GM21737 (cell line): Measurements from ENCODE around the gene CHST10.

Experiments
- ATAC-seq: cut with Tn5 transposase; IDR thresholded peaks from one replicate; pipeline ENCODE4 v1.9.1; 2021; ENCODE audit warnings: mild to moderate bottlenecking, moderate library complexity; ENCODE audit not compliant: unreplicated experiment

Gene CHST10

GRCh38 chr2:100416397-100416934 lies 1.0 kb downstream of the CHST10 start:
- no peak for ATAC-seq

GRCh38 chr2:100413571-100413970 lies 3.9 kb downstream of the CHST10 start:
- no peak for ATAC-seq

GRCh38 chr2:100412881-100413321 lies 4.6 kb downstream of the CHST10 start:
- ATAC-seq: no peak

GRCh38 chr2:100412466-100412865 lies 5.0 kb downstream of the CHST10 start:
- no peak for ATAC-seq

DNA sequence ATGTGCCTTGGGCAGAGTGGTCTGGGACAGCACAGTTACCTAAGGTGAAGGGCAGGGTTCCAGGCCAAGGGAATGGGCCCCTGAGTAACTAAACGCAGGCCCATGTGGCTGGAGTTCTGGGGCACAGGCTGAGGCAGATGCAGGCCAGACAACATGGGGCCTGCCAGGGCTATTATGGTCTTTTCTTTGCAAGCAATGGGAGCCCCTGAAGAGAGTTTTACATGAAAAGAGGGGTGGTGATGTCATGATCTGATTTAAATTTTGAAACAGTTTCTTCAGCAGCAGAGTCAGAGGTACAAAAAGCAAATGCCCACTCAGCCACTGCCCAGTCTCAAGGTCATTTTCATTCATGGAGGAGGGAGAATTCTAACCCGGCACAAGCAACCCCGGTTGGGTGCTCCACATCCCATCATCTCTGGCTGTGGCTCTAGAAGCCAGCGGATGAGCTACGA lies 5.6 kb downstream of the CHST10 start:
- no peak for ATAC-seq

DNA sequence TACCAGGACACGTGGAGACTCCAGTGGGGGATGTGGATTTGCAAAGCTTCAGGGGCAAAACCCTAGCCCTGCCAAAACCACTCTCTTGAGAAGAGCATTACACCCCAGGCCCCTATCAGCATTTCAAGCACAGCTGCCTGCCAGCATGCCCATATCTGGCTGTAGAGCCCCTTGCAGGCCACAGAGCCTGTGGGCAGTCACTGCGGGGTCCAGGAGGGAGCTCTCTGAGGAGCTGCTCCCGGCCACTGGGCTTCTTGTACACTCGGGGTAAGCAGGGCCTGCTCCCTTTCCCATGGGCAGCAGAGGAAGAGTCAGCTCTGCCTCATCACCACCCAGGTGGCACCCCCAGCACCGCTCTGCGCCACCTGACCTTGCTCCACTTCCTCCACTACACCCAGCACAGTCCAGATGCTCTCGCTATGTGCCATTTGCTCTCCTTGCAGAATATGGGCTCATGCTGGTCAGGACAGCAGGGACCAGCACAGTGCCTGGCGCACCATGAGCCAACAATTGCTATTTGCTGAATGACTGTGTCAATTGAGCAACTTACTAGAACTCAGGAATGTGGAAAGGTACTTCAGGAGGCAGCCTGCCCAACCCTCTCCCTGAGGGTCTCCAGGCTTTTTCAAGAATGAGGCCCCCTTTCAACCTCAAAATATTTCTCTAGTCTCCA lies 7.4 kb downstream of the CHST10 start:
- no peak for ATAC-seq

DNA sequence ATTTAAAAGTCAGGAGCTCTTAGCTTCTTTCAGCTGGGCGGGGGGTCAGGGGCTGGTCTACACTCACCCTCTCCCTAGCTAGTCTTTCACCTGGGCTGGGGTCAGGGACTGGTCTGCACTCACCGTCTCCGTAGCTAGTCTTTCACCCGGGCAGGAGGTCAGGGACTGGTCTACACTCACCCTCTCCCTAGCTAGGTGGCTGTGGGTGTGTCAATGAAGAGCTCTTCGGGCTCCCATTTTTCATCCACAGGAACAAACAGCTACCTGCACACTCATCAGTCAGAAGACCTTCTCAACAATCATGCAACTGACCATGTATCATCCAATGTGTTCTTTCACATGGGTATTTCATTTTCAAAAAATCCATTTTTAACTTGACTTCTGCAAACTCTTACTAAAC lies 8.0 kb downstream of the CHST10 start:
- ATAC-seq: no peak

GRCh38 chr2:100408941-100409340 lies 8.5 kb downstream of the CHST10 start:
- no peak for ATAC-seq

- no peak for ATAC-seq
Measured at GRCh38 chr2:100408104-100408503, 9.4 kb downstream of the CHST10 start.

DNA sequence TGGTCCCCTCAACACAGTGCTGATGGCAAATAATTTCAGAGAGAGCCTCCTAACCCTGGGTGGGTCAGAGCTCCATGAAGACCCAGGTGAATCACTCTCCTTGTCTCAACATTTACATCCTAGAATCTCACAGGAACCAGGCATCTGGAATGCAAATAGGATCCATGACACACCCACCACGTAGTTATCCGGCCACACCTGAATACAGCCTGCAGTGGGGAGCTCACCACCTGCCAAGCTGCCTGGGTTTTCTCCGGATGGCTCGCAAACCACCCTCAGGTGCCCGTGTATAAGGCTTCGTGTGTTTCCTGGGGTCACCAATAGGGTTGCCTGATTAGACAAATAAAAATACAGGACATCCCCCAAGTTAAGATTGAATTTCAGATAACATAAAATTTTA lies 9.9 kb downstream of the CHST10 start:
- no peak for ATAC-seq

- ATAC-seq: no peak
Measured at GRCh38 chr2:100407073-100407472, 10.4 kb downstream of the CHST10 start.

DNA sequence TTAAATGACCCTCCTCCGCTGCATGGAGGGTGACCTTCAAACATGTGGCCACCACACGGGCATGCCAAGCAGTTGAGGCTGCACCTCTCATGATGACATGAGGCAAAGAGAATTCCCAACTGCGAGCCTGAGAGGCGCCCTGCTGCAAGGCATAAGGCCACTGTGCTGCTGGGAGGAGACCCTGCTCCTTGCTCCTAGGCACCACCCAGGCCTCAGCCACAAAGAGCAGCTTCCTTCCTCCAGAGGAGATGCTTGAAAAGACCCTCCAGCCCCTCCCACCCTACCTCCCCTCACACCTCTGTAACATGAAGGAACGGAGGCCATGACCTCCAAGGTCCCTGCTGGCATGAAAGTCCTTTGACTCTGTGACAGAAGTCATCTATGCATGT lies 11.4 kb downstream of the CHST10 start:
- ATAC-seq: no peak

DNA sequence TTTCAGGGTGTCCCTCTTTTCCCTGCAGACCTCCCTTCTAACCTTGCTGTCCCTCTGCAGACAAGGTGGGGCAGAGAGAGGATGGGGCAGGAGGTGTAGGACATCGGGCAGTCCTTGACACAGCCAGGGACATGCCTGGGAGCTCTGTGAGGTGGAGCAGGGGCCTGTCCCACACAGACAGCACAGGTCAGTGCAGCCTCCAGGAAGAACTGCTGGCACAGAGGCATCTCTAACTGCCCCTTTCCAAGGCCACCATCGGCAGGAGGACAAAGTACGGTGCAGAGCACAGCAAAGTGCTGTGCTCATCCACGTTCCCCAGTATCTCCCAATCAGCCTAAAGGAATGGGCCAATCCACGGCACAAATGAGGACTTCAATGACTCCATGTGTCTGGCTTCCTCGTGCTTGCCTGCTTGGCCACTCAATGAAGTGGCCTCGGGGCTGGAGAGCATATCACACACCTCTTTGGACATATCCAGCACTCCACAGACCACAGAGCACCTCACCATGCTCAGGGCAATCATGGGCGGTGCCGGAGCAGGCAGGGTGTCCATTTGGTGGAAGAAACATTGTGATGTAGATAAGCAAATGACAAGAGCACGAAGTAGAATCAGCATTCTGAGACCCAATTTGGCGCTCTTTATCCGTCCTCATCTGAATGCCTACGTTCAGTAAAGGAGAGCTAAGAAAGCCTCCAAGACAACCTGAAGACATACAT lies 11.9 kb downstream of the CHST10 start:
- ATAC-seq: no peak

GRCh38 chr2:100404411-100404810 lies 13.1 kb downstream of the CHST10 start:
- ATAC-seq: no peak

DNA sequence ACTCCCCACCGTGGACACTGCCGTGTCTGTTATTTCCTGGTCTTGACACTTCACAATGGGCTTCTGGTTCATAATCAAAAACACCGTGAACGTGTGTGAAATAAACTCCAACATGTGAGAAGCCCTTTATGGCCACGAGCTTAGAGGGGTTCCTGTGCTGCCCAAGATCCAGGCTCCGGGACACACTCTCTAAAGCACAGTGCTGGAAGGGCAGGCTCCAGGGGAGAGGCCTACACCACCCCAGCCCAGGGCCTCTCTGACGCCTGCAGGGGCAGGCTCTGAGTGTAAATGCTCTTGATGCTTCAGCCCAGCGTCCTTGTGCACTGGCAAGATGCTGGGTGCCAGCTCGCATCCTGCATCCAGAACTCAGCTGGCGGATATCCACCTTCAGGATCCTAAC lies 13.7 kb downstream of the CHST10 start:
- ATAC-seq: no peak

GRCh38 chr2:100401268-100401667 lies 16.2 kb downstream of the CHST10 start:
- no peak for ATAC-seq

- no peak for ATAC-seq
Measured at GRCh38 chr2:100399714-100400113, 17.8 kb downstream of the CHST10 start.

DNA sequence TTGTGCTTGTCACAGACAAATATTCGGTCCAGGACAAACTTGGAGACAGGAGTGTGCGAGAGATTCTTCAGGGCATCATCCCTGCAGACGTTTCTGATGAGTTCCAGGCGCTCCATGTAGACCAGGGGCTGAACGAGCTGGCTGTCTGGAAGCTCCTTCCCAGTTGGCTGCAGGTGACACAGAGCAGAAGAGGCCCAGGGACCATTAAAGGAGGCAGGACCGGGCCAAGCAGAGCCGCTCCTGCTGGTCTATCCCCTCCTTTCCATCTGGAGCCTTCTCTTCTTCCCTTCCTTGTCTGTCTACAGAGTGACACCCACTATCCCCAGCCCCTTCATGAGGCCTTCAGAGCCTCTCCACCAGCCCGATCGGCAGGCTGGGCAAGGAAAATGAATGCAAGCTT lies 19.5 kb downstream of the CHST10 start:
- ATAC-seq: no peak

DNA sequence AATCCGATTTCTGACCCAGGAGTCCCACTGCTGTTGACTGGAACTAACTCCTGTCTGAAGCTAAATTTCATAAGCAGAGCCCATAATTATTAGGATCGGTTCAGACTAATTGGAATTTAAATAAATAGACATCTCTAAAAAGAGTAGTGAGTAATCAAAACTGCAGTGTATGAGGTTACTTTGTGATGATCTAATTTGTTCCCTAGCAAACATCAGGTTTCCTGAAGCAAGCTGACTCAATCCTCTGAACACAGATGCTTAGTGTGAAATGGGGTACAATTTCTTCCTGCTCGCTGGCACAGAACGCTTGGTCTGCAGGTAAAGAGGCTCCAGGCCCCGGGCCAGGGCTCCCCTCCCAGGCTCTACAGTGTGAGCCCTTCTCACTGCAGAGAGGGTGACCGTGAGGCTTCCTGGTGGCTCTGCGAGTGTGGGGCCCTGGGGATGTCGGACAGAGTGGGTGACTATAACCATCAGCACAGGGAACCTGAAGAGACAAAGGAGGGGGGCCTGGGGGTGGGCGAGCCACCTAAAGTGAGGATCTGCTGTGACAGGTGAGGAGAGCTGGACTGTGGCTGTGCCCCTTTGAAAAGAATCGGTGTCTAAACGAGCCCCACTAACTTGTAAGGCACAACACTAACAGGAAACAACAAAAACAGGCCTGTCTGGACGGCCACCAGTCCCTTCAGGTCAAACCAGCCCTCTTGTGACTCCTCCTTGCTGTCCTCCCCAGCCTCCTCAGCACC lies 20.2 kb downstream of the CHST10 start:
- no peak for ATAC-seq

DNA sequence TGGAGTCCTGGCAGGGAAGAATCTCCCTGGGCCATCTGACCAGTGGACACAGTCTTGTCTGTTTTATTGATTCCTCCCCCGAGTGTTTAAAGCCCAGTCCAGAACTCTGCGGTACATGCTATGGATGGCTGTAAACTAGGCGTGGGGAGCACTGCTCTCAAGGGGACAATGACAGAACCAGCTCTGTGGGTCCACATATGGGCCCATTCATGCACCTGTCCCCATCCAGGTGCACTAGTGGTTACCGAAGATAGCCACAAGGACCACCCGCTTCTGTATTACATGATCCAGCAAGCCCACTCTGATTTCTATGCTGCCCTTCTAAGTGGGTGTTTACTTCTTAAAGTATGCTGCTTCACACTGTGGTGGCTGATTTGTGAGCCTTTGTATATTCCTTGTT lies 21.0 kb downstream of the CHST10 start:
- no peak for ATAC-seq

- ATAC-seq: no peak
Measured at GRCh38 chr2:100395532-100396350, 21.7 kb downstream of the CHST10 start.
